Measurements from ENCODE around the gene TMEM242.

- TF ChIP-seq GATA3 (IDR thresholded peaks at IDR 0.05; ENCODE audit: low read depth, low read length) (no peak), GATA2 (IDR thresholded peaks at IDR 0.05; ENCODE audit: low read depth, low read length) (no peak)
Observed at GRCh38 chr6:157358287-157358686, 35.0 kb upstream of the TMEM242 start.
